HL-60 (cell line): Measurements from ENCODE around the gene KLHL26.

Experiments used
- POLR2AphosphoS5 ChIP-seq: IDR thresholded peaks from 2 replicates; pipeline ENCODE4 v1.6.1; 2012; ENCODE audit warnings: low read depth
- TF ChIP-seq, protein P1 (sequence below): IDR thresholded peaks from one replicate; pipeline ENCODE4 v1.5.1; 2011; ENCODE audit warnings: low read length, control low read depth, inconsistent platforms; ENCODE audit not compliant: insufficient read depth
- TF ChIP-seq, protein P2 (sequence below): IDR thresholded peaks from 2 replicates; pipeline ENCODE4 v1.6.1; 2012; ENCODE audit warnings: low read depth; ENCODE audit not compliant: insufficient replicate concordance

DNA sequence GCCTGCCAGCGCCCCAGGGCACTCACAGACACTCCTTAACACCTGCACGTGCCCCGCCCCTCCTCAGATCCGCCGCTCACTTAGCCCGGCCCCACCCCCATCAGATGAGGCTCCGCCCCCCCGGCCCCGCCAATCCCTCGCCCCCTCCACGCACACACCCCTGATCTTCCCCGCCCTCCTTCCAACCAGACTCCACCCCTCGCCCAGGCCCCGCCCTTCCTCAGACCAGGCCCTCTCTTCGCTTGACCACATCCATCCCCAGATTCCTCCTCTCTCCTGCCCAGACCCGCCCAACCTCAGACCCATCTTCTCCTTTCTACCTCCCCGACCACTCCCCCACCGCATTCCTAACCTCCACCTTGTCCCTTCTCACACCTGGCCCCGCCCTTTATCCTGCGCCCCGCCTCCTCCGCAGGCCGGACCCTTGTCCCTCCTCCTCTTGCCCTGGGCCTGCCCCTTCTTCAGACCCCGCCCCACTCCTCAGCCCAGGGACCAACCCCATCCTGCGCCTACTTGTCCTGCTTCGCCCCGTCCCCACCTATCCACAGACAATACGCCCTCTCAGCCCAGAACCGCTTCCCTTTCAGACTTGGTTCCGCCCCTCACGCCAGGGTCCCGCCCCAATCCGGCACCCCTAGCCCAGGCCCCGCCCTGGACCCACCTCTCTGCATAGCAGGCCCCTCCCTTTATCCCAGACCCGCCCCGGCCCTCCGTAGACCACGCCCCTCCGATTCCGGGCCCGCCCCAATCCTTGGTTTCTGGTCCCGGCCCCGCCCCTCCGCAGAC lies 452 bp upstream of the KLHL26 start:
- TF ChIP-seq, protein P1, sequence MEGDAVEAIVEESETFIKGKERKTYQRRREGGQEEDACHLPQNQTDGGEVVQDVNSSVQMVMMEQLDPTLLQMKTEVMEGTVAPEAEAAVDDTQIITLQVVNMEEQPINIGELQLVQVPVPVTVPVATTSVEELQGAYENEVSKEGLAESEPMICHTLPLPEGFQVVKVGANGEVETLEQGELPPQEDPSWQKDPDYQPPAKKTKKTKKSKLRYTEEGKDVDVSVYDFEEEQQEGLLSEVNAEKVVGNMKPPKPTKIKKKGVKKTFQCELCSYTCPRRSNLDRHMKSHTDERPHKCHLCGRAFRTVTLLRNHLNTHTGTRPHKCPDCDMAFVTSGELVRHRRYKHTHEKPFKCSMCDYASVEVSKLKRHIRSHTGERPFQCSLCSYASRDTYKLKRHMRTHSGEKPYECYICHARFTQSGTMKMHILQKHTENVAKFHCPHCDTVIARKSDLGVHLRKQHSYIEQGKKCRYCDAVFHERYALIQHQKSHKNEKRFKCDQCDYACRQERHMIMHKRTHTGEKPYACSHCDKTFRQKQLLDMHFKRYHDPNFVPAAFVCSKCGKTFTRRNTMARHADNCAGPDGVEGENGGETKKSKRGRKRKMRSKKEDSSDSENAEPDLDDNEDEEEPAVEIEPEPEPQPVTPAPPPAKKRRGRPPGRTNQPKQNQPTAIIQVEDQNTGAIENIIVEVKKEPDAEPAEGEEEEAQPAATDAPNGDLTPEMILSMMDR = no peak
- TF ChIP-seq POLR2AphosphoS5 = no peak
- TF ChIP-seq, protein P2, sequence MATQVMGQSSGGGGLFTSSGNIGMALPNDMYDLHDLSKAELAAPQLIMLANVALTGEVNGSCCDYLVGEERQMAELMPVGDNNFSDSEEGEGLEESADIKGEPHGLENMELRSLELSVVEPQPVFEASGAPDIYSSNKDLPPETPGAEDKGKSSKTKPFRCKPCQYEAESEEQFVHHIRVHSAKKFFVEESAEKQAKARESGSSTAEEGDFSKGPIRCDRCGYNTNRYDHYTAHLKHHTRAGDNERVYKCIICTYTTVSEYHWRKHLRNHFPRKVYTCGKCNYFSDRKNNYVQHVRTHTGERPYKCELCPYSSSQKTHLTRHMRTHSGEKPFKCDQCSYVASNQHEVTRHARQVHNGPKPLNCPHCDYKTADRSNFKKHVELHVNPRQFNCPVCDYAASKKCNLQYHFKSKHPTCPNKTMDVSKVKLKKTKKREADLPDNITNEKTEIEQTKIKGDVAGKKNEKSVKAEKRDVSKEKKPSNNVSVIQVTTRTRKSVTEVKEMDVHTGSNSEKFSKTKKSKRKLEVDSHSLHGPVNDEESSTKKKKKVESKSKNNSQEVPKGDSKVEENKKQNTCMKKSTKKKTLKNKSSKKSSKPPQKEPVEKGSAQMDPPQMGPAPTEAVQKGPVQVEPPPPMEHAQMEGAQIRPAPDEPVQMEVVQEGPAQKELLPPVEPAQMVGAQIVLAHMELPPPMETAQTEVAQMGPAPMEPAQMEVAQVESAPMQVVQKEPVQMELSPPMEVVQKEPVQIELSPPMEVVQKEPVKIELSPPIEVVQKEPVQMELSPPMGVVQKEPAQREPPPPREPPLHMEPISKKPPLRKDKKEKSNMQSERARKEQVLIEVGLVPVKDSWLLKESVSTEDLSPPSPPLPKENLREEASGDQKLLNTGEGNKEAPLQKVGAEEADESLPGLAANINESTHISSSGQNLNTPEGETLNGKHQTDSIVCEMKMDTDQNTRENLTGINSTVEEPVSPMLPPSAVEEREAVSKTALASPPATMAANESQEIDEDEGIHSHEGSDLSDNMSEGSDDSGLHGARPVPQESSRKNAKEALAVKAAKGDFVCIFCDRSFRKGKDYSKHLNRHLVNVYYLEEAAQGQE = no peak
